SU-DHL-6 (cell line): ENCODE data around the gene TMC6.

Experiments used
- EZH2phosphoT487 ChIP-seq: fragments of 200-600 bp; sonication (generic), shearing (Covaris generic); conservative IDR thresholded peaks from 2 replicates; pipeline ENCODE4 v1.6.1; 2018; ENCODE audit warnings: mild to moderate bottlenecking, antibody characterized with exemption, low read length, moderate library complexity, mixed read lengths
- TF ChIP-seq, protein P1 (sequence below): fragments of 200-600 bp; sonication (generic); IDR thresholded peaks from one replicate; pipeline ENCODE4 v1.5.1; 2017; ENCODE audit warnings: antibody characterized with exemption, mild to moderate bottlenecking, low read length, moderate library complexity; ENCODE audit not compliant: insufficient read depth, poor library complexity, severe bottlenecking

- TF ChIP-seq, protein P1, sequence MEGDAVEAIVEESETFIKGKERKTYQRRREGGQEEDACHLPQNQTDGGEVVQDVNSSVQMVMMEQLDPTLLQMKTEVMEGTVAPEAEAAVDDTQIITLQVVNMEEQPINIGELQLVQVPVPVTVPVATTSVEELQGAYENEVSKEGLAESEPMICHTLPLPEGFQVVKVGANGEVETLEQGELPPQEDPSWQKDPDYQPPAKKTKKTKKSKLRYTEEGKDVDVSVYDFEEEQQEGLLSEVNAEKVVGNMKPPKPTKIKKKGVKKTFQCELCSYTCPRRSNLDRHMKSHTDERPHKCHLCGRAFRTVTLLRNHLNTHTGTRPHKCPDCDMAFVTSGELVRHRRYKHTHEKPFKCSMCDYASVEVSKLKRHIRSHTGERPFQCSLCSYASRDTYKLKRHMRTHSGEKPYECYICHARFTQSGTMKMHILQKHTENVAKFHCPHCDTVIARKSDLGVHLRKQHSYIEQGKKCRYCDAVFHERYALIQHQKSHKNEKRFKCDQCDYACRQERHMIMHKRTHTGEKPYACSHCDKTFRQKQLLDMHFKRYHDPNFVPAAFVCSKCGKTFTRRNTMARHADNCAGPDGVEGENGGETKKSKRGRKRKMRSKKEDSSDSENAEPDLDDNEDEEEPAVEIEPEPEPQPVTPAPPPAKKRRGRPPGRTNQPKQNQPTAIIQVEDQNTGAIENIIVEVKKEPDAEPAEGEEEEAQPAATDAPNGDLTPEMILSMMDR: no peak
- no peak for TF ChIP-seq EZH2phosphoT487
These were observed 2.0 kb upstream of the TMC6 start, which contains the start of gene TMC8 for GRCh38 chr17:78130437-78131101.
